Adrenal gland (tissue), 12 donors: ENCODE data around the gene CCDC148. TPM values are rescaled to one million over a fixed set of nuclear protein-coding genes. Genes with fewer than 3 reads are reported as not detected.

Experiments used
- DNase-seq, 7 donors: peaks; one replicate each; pipeline ENCODE4 v3.0.0-alpha.2; 2019 to 2020
- H3K27ac ChIP-seq, 5 donors: fragments of 200-600 bp; sonication (generic) in 4 of 5; 1 replicate in 3 of 5; 2 replicates in 2 of 5; pipeline versions ENCODE4 v1.5.1 to v1.8.0; 2016 to 2020; ENCODE audit warnings: mild to moderate bottlenecking in 1 of 5
- H3K27me3 ChIP-seq: fragments of 200-600 bp; 2 replicates; pipeline ENCODE4 v1.8.0; 2021
- H3K36me3 ChIP-seq, 2 donors: fragments of 200-600 bp; replicated peaks in 1 of 2; 1 replicate in 1 of 2; 2 replicates in 1 of 2; pipeline versions ENCODE4 v1.5.1 to v1.8.0; 2018 to 2022
- H3K4me1 ChIP-seq, 2 donors: fragments of 200-600 bp; replicated peaks in 1 of 2; 1 replicate in 1 of 2; 2 replicates in 1 of 2; pipeline versions ENCODE4 v1.5.1 to v1.8.0; 2018 to 2021
- H3K4me3 ChIP-seq, 4 donors: fragments of 200-600 bp; sonication (generic) in 3 of 4; one replicate each; pipeline ENCODE4 v1.5.1; 2016 to 2018
- H3K9me3 ChIP-seq, 3 donors: fragments of 200-600 bp; sonication (generic) in 1 of 3; replicated peaks in 1 of 3; 1 replicate in 2 of 3; 2 replicates in 1 of 3; pipeline versions ENCODE4 v1.5.1 to v1.8.0; 2016 to 2021
- CTCF ChIP-seq, 6 experiments: fragments of 450-650 bp in 4 of 6; fragments of 200-600 bp in 2 of 6; sonication (generic) in 1 of 6; IDR thresholded peaks; 1 replicate in 5 of 6; 2 replicates in 1 of 6; pipeline versions ENCODE4 v1.5.1 to v1.8.0; 2016 to 2021; ENCODE audit warnings: antibody characterized with exemption in 6 of 6, mild to moderate bottlenecking in 2 of 6, moderate library complexity in 1 of 6
- POLR2A ChIP-seq, 2 donors: fragments of 450-650 bp; IDR thresholded peaks; one replicate each; pipeline ENCODE4 v1.6.1; 2017; ENCODE audit warnings: antibody characterized with exemption in 2 of 2, mild to moderate bottlenecking in 2 of 2, moderate library complexity in 1 of 2
- WGBS, 4 donors: extraction: QIAGEN DNeasy Blood & Tissue Kit in 2 of 4; methylation state at CpG; one replicate each; pipeline versions ENCODE4 v1.1.5 to v1.1.7; 2013 to 2017; 5-methylcytosine and 5-hydroxymethylcytosine counted together
- intact Hi-C, 2 donors: fragments of 100-400 bp; cut with DNase I; formaldehyde crosslinking; loops; one replicate each; pipeline versions ENCODE4 v1.14.1 to v1.15.0; 2022 to 2023
- polyA plus RNA-seq, 3 donors: library from polyadenylated mRNA; stranded (reverse); fragments of 200-250 nt in 2 of 3; fragments of 350-450 nt in 1 of 3; fragmentation: Illumina TruSeq in 1 of 3; extraction: RNeasy Lipid Tissue Mini Kit (QIAGEN cat#74804) in 1 of 3; gene quantifications; one replicate each; pipeline ENCODE4 v1.2.3, GENCODE V29; 2013 to 2014
- total RNA-seq, 9 donors: library from RNA; depleted of rRNA in 4 of 9; stranded (reverse); fragments of >200 nt in 4 of 9; fragments of 120-200 nt in 1 of 9; fragmentation: NEBNext Ultra II Directional in 1 of 9; extraction: Animal tissue kit (Norgen Biotek cat#: 25700) in 1 of 9; gene quantifications; one replicate each; pipeline versions ENCODE4 v1.1.0 to v1.2.4, GENCODE V29; 2013 to 2023
- donor health status: healthy with polysubstance abuse.
- donor health status: Bipolar disorder and iron deficiency.
- donor health status: DM: yes; HTN: yes; CAD: no.
- donor health status: DM: no; HTN: no; CAD: no.
- donor health status: DM: no; HTN: no; CAD: no.
- donor health status: DM: yes; HTN: yes; CAD: no.

CCDC148 gene
- total and polyA plus RNA-seq, 12 donors, result 0.24 to 1.6 (median 0.56) TPM; not detected in 2

GRCh38 chr2:158300394-158300793, 156.2 kb downstream of the CCDC148 start:
- Histone ChIP-seq H3K36me3 (no peaks in the 10 kb centered on the region), H3K27me3 (no peaks in the 10 kb centered on the region), H3K9me3 (no peaks in the 10 kb centered on the region), H3K27ac (no peak overlapping the region), H3K4me3 (no peak overlapping the region), H3K4me1 (no peaks in the 10 kb centered on the region)
- intact Hi-C loops, result no loop called here
- WGBS, 4 donors, result 66 to 74% (median 70%) methylated on average over 2 of the region's 2 CpGs
- TF ChIP-seq CTCF (IDR thresholded peaks at IDR 0.05), result no peak
- TF ChIP-seq POLR2A (IDR thresholded peaks at IDR 0.05), result no peak
- DNase-seq, result no peak

GRCh38 chr2:158297606-158298005, 158.9 kb downstream of the CCDC148 start:
- Histone ChIP-seq H3K27ac (no peak overlapping the region), H3K4me1 (no peaks in the 10 kb centered on the region), H3K4me3 (no peak overlapping the region), H3K36me3 (no peaks in the 10 kb centered on the region), H3K9me3 (no peaks in the 10 kb centered on the region), H3K27me3 (no peaks in the 10 kb centered on the region)
- WGBS, 4 donors, result 41 to 71% (median 46%) methylated on average over 1 of the region's 1 CpG
- intact Hi-C loops, result no loop called here
- no peak for DNase-seq
- no peak for TF ChIP-seq CTCF (IDR thresholded peaks at IDR 0.05)
- no peak for TF ChIP-seq POLR2A (IDR thresholded peaks at IDR 0.05)

- Histone ChIP-seq H3K4me1 (no peaks in the 10 kb centered on the region), H3K36me3 (no peaks in the 10 kb centered on the region), H3K9me3 (no peaks in the 10 kb centered on the region), H3K27me3 (no peaks in the 10 kb centered on the region), H3K4me3 (no peak overlapping the region), H3K27ac (no peak overlapping the region)
- TF ChIP-seq CTCF (IDR thresholded peaks at IDR 0.05), result no peak
- TF ChIP-seq POLR2A (IDR thresholded peaks at IDR 0.05), result no peak
- intact Hi-C loops, result no loop called here
- WGBS, 4 donors, result 45 to 66% (median 52%) methylated on average over 2 of the region's 2 CpGs
- DNase-seq, result no peak
Measured at GRCh38 chr2:158297120-158297519, 159.4 kb downstream of the CCDC148 start.

GRCh38 chr2:158293722-158294121, 162.8 kb downstream of the CCDC148 start:
- Histone ChIP-seq H3K4me3 (no peak overlapping the region), H3K4me1 (no peaks in the 10 kb centered on the region), H3K9me3 (no peaks in the 10 kb centered on the region), H3K27ac (no peak overlapping the region), H3K36me3 (no peaks in the 10 kb centered on the region), H3K27me3 (no peaks in the 10 kb centered on the region)
- no peak for TF ChIP-seq POLR2A (IDR thresholded peaks at IDR 0.05)
- TF ChIP-seq CTCF (IDR thresholded peaks at IDR 0.05), result no peak
- no peak for DNase-seq
- 81 to 96% (median 93%) methylated on average over 2 to 3 of the region's 3 CpGs for WGBS, 4 donors
- intact Hi-C loops, result no loop called here
